GM21786 (cell line): ENCODE data around the gene INSIG1.

Experiments used
- ATAC-seq: cut with Tn5 transposase; IDR thresholded peaks from one replicate; pipeline ENCODE4 v1.9.1; 2021; ENCODE audit not compliant: unreplicated experiment

INSIG1 gene

GRCh38 chr7:155344618-155345433, 47.1 kb downstream of the INSIG1 start:
- ATAC-seq: peak; percentile 80

DNA sequence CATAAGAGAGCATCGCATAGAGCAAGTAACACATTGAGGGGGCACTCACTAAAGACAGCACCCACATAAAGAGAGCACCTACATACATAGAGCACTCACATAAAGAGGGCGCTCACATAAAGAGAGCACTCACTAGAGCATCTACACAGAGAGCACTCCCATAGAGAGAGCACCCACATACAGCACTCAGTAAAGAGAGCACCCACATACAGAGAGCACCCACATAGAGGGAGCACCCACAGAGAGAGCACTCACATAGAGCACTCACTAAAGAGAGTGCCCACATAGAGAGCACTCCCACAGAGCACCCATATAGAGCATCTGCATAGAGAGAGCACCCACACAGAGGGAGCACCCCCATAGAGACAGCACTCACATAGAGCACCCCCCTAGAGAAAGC, 47.8 kb downstream of the INSIG1 start:
- ATAC-seq: no peak

DNA sequence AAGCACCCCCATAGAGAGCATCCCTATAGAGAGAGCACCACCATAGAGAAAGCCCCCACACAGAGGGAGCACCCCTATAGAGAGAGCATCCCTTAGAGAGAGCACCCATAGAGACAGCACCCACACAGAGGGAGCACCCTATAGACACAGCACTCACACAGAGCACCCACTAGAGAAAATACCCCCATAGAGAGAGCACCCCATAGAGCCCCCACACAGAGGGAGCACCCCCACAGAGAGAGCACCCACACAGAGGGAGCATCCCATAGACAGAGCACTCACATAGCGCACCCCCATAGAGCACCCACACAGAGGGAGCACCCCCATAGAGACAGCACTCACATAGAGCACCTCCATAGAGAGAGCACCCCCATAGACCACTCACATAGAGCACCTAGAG, 48.6 kb downstream of the INSIG1 start:
- no peak for ATAC-seq

DNA sequence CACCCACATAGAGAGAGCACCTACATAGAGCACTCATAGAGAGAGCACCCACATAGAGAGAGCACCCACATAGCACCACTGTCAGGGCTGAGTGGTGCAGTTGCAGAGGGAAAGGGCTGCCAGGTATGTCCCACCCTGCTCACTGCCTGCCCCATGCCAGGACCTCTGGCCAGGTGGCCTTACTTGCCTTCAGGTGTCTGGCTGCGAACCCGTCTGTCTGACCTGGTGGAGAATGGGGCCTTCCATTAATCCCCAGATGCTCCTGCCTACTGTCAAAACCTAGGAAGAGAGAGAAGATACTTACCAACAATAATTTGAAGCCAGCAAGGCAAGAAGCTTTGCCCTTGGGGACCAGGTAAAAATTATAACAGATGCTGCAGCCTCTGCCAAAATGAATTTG, 51.1 kb downstream of the INSIG1 start:
- no peak for ATAC-seq

DNA sequence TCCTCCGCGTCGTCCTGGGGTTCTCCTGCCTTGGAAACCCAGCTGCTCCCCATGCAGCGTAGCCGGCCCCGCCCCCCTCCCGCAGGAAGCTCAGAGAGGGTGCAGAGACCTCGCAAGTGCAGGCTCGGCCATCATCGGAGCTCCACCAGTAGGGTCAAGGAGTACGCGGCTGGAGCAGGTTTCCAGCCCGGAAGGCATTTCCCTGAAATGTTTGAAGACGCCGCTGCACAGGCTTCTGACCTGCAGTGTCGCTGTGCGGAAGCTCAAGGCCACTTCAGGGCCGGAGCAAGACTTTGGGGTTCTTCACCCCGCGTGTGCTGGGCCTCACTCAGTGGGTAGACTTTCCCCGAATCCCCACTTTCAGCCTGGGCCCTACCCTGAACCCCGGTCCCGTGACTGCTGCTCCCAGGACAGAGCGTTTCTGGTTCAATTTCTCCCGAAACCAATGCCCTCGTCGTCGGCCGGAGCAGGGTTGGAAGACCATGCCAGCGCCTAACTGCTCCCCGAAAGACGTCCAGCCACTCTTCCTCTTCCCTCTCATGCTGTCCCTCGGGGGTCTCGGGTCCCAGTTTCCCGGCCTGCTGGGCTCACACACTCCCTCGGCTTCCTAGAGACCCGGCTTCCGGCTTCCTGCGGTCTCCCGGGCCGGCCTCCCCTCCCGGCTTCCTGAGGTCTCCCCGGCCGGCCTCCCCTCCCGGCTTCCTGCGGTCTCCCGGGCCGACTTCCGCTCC, 52.1 kb downstream of the INSIG1 start:
- no peak for ATAC-seq

- no peak for ATAC-seq
These were observed 53.6 kb downstream of the INSIG1 start for GRCh38 chr7:155351120-155351870.

- ATAC-seq: no peak
These were observed 54.5 kb downstream of the INSIG1 start for GRCh38 chr7:155352076-155352752.

DNA sequence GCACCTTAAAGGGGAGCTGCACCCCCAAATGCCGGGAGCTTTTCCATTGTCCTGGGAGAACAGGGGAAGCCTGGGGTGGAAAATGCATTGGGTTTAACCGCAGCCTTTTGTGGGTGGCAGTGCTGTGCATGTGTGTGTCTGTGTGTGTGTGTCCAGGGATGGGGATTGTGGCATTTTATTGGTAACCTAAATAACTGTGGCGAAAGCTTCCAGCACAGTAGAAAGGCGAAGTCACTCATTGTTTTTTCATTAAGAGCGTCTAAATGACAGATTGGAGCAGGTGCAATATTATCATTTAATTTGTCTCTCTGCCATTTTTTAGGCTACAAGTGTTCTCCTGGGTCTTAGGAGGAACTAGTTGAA, 55.1 kb downstream of the INSIG1 start:
- no peak for ATAC-seq

DNA sequence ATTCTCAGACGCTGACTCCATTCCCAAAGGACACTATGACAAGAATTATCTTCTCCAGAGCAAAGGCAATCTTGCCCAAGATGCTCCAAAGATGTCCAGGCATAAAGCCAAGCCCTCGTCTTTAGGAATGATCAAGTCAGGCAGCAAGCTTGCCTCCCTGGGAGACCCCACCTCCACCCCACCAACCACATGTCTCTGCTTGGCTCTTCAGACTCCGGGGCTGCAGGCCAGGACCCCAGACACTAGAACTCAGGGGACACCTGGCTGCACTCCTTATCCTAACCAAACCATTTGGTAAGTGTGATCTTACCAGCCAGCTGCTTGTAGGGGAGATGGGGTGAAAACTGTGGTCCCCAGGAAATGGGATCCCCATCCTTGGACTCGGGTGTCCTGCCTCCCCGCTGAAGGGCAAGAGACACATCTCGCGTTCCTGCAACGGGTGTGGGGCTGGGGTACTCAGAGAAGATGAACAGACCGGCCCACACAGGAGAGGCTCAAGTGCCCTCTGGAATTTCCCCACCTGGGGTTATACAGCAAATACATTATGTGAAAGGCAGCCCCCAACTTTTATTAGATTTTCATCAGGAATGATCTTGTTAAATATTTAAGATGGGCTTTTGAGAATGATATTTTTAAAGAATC, 55.7 kb downstream of the INSIG1 start:
- ATAC-seq: no peak

DNA sequence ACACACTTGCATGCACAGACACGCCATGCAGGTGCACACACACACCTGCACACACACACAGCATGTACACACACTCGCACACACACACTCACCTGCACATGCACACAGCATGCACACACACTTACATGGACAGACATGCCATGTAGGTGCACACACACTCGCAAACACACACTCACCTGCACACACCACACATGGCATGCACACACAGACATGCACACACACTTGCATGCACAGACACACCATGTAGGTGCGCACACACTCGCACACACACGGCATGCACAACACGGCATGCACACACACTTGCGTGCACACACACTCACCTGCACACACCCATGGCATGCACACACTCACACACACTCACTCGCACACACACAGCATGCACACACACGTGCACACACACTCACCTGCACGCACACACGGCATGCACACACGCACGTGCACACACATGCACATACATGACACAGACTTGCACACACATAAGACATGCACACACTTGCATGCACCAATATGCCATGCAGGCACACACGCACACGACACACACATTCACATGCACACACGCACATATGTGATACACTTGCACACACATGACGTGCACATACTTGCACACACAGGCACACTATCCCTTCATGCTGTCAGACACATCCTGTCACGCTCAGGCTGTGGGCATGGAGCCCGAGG, 56.8 kb downstream of the INSIG1 start:
- no peak for ATAC-seq

- ATAC-seq: no peak
These were observed 57.5 kb downstream of the INSIG1 start for GRCh38 chr7:155355176-155355575.

- no peak for ATAC-seq
These were observed 58.1 kb downstream of the INSIG1 start for GRCh38 chr7:155355745-155356144.

GRCh38 chr7:155356323-155357105, 58.8 kb downstream of the INSIG1 start:
- ATAC-seq: no peak

GRCh38 chr7:155357573-155358041, 59.9 kb downstream of the INSIG1 start:
- ATAC-seq: no peak

- ATAC-seq: no peak
These were observed 60.6 kb downstream of the INSIG1 start for GRCh38 chr7:155358066-155358947.

DNA sequence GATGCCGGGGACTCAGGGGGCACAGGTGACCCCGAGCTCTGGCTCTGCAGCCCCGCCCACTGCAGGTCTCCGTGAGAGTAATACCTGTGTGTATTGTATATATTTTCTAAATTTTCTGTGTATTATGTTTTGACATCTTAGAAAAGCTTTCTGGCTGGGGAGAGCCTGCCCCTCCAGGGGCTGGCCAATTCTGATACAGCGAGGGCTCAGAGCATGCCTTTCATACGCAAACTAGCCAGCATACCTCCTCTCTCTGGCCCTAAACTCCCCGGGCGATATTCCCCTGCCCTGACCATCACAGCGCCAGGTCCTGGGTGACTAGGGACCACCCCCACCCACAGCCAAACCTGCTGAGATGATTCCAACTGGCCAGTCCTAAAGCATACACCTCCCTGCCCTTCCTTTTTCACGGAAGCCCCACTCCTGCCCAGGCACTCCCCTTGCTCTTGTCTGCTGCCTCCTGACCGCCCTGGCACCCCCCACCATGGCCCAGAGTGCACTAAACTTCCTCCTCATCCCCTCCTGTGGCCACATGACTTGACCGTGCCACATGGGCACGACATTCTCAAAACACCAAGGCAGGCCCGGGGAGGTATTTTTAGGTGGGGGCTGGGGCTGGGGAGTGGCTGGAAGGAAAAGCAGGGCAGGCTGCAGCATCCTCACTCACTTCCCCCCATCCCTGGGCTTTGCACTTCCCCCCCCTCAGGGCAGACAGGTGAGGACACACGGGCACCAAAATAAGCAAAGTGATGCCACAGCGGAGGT, 61.5 kb downstream of the INSIG1 start:
- no peak for ATAC-seq
